HL-60 (cell line): ENCODE data around the gene TSPAN10.

ENCODE experiments used
- DNase-seq, 2 experiments: peaks; one replicate each; pipeline ENCODE4 v3.0.0-alpha.2; 2010 to 2020; ENCODE audit warnings: low read depth in 1 of 2, low spot score in 1 of 2
- H3K27ac ChIP-seq: fragments of 250-450 bp; sonication (Bioruptor Pico); replicated peaks from 2 replicates; pipeline ENCODE4 v1.5.1; 2020; ENCODE audit warnings: mild to moderate bottlenecking, moderate library complexity
- H3K27me3 ChIP-seq: fragments of 250-450 bp; sonication (Bioruptor Pico); 2 replicates; pipeline ENCODE4 v1.5.1; 2021; ENCODE audit warnings: mild to moderate bottlenecking, moderate library complexity; ENCODE audit not compliant: insufficient read depth, poor library complexity, severe bottlenecking
- H3K4me3 ChIP-seq: replicated peaks from 2 replicates; pipeline ENCODE4 v1.5.1; 2011; ENCODE audit warnings: mild to moderate bottlenecking, control low read depth, low read length; ENCODE audit not compliant: insufficient read depth
- GABPA ChIP-seq: IDR thresholded peaks from 2 replicates; pipeline ENCODE4 v1.6.1; 2012; ENCODE audit warnings: low read depth
- POLR2AphosphoS5 ChIP-seq: IDR thresholded peaks from 2 replicates; pipeline ENCODE4 v1.6.1; 2012; ENCODE audit warnings: low read depth
- SPI1 ChIP-seq: IDR thresholded peaks from 2 replicates; pipeline ENCODE4 v1.6.1; 2012; ENCODE audit warnings: low read depth, mild to moderate bottlenecking, borderline replicate concordance
- TF ChIP-seq, protein P1 (sequence below): IDR thresholded peaks from one replicate; pipeline ENCODE4 v1.5.1; 2011; ENCODE audit warnings: low read length, control low read depth, inconsistent platforms; ENCODE audit not compliant: insufficient read depth
- TF ChIP-seq, protein P2 (sequence below): IDR thresholded peaks from 2 replicates; pipeline ENCODE4 v1.6.1; 2012; ENCODE audit warnings: low read depth; ENCODE audit not compliant: insufficient replicate concordance

TSPAN10 gene

DNA sequence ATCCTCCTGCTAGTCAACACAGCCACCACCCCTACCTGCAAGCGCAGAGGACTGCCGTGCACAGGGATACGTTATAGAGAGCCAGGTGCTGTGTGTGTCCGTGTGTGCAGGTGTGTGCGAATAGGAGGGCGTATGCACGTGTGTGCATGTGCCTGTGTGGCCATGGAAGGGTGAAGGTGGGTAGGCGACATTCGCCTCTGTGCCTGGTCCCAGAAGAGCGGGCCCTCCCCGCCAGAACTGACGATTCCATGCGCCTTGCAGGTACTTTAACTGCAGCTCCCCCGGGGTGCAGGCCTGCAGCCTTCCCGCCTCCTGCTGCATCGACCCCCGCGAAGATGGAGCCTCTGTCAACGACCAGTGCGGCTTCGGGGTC lies 10.6 kb downstream of the TSPAN10 start:
- DNase-seq = no peak
- Histone ChIP-seq H3K4me3 (no peak overlapping the region), H3K27me3 (no peaks in the 10 kb centered on the region), H3K27ac (no peak overlapping the region)
- TF ChIP-seq, protein P1, sequence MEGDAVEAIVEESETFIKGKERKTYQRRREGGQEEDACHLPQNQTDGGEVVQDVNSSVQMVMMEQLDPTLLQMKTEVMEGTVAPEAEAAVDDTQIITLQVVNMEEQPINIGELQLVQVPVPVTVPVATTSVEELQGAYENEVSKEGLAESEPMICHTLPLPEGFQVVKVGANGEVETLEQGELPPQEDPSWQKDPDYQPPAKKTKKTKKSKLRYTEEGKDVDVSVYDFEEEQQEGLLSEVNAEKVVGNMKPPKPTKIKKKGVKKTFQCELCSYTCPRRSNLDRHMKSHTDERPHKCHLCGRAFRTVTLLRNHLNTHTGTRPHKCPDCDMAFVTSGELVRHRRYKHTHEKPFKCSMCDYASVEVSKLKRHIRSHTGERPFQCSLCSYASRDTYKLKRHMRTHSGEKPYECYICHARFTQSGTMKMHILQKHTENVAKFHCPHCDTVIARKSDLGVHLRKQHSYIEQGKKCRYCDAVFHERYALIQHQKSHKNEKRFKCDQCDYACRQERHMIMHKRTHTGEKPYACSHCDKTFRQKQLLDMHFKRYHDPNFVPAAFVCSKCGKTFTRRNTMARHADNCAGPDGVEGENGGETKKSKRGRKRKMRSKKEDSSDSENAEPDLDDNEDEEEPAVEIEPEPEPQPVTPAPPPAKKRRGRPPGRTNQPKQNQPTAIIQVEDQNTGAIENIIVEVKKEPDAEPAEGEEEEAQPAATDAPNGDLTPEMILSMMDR = no peak
- TF ChIP-seq SPI1 (no peak), GABPA (no peak)
- TF ChIP-seq, protein P2, sequence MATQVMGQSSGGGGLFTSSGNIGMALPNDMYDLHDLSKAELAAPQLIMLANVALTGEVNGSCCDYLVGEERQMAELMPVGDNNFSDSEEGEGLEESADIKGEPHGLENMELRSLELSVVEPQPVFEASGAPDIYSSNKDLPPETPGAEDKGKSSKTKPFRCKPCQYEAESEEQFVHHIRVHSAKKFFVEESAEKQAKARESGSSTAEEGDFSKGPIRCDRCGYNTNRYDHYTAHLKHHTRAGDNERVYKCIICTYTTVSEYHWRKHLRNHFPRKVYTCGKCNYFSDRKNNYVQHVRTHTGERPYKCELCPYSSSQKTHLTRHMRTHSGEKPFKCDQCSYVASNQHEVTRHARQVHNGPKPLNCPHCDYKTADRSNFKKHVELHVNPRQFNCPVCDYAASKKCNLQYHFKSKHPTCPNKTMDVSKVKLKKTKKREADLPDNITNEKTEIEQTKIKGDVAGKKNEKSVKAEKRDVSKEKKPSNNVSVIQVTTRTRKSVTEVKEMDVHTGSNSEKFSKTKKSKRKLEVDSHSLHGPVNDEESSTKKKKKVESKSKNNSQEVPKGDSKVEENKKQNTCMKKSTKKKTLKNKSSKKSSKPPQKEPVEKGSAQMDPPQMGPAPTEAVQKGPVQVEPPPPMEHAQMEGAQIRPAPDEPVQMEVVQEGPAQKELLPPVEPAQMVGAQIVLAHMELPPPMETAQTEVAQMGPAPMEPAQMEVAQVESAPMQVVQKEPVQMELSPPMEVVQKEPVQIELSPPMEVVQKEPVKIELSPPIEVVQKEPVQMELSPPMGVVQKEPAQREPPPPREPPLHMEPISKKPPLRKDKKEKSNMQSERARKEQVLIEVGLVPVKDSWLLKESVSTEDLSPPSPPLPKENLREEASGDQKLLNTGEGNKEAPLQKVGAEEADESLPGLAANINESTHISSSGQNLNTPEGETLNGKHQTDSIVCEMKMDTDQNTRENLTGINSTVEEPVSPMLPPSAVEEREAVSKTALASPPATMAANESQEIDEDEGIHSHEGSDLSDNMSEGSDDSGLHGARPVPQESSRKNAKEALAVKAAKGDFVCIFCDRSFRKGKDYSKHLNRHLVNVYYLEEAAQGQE = no peak

DNA sequence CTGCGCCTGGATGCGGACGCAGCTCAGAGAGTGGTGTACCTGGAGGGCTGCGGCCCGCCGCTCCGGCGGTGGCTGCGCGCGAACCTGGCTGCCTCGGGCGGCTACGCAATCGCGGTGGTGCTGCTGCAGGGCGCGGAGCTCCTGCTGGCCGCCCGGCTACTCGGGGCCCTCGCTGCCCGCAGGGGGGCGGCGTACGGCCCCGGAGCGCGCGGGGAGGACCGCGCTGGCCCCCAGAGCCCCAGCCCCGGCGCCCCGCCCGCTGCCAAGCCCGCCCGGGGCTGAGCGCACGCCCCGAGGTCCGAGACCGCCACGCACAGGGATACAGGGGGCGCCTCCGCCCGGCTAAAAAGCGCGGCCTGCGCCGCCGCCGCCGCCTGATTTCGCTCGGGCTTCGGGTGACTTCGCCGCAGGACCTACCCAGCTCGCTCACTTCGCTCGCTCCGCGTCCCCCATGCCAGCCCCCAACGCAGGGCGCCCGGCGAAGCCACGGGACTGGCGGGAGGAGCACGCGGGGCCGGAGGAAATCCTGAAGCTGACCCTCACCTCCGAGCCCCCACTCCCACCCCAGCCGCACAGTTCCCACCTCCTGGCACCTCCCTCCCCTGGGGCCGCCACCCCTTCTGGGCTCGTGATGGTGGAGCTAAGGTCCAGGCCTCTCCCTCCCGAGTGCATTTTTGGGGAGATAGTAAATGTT lies 11.2 kb downstream of the TSPAN10 start:
- H3K4me3 ChIP-seq = no peak overlapping the region
- H3K27ac ChIP-seq = no peak overlapping the region
- TF ChIP-seq GABPA (no peak), SPI1 (no peak), POLR2AphosphoS5 (no peak)
- TF ChIP-seq, protein P1 = no peak
- TF ChIP-seq, protein P2 = no peak
- DNase-seq = no peak
- no peaks in the 10 kb centered on the region for H3K27me3 ChIP-seq

DNA sequence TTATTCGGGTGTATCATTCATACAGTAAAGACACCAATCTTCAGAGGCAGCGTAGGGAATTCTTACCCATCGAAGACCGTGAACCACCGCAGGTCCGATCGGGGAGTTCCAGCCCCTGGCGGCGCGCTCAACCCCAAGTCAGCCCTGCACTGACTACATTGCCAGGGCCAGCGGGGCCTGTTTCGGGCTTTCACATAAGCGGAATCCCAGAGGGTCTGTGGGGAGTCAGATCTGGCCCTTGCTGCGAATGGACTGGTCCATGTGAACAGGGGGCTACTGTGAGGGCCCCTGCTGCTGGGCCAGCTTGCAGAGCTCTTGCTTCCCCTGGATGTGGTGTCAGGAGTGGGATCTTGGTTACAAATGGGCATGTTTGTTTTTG lies 11.7 kb downstream of the TSPAN10 start:
- Histone ChIP-seq H3K27me3 (no peaks in the 10 kb centered on the region), H3K4me3 (no peak overlapping the region), H3K27ac (no peak overlapping the region)
- TF ChIP-seq GABPA (no peak), SPI1 (no peak), POLR2AphosphoS5 (no peak)
- TF ChIP-seq, protein P2 = no peak
- TF ChIP-seq, protein P1 = no peak
- DNase-seq = no peak
